Stomach (tissue), 9 donors: Measurements from ENCODE around the gene HOXC11. TPM values are rescaled to one million over a fixed set of nuclear protein-coding genes. Genes with fewer than 3 reads are reported as not detected.

Source experiments
- DNase-seq, 2 donors: peaks; one replicate each; pipeline versions ENCODE4 v3.0.0 to v3.0.0-alpha.2; 2013 to 2019
- H3K27ac ChIP-seq, 5 donors: fragments of 200-600 bp in 4 of 5; sonication (generic) in 4 of 5; one replicate each; pipeline ENCODE4 v1.5.1; 2013 to 2019; ENCODE audit warnings: mild to moderate bottlenecking in 1 of 5, moderate library complexity in 1 of 5
- H3K27me3 ChIP-seq, 3 donors: fragments of 200-600 bp; sonication (generic); one replicate each; pipeline ENCODE4 v1.5.1; 2017 to 2019; ENCODE audit warnings: mixed run types in 1 of 3
- H3K36me3 ChIP-seq, 4 donors: fragments of 200-600 bp; sonication (generic); 1 replicate in 3 of 4; 2 replicates in 1 of 4; pipeline ENCODE4 v1.5.1; 2016 to 2019
- H3K4me1 ChIP-seq, 4 donors: fragments of 200-600 bp; sonication (generic); one replicate each; pipeline ENCODE4 v1.5.1; 2016 to 2019
- H3K4me3 ChIP-seq, 4 donors: fragments of 200-600 bp; sonication (generic) in 3 of 4; one replicate each; pipeline ENCODE4 v1.5.1; 2016 to 2019; ENCODE audit warnings: mild to moderate bottlenecking in 1 of 4
- H3K9me3 ChIP-seq, 4 donors: fragments of 200-600 bp; sonication (generic); one replicate each; pipeline ENCODE4 v1.5.1; 2016 to 2019
- EP300 ChIP-seq: sonication (generic); formaldehyde crosslinking; IDR thresholded peaks from one replicate; pipeline ENCODE4 v1.6.1; 2017; ENCODE audit warnings: antibody characterized with exemption
- POLR2A ChIP-seq, 4 donors: fragments of 450-650 bp; IDR thresholded peaks; one replicate each; pipeline ENCODE4 v1.6.1; 2016; ENCODE audit warnings: antibody characterized with exemption in 4 of 4, control low read depth in 2 of 4, mild to moderate bottlenecking in 1 of 4, moderate library complexity in 1 of 4
- POLR2AphosphoS5 ChIP-seq, 3 donors: sonication (generic); formaldehyde crosslinking; IDR thresholded peaks; one replicate each; pipeline ENCODE4 v1.6.1; 2016; ENCODE audit warnings: antibody characterized with exemption in 3 of 3
- WGBS, 5 donors: extraction: QIAGEN DNeasy Blood & Tissue Kit in 3 of 5; methylation state at CpG; one replicate each; pipeline versions ENCODE4 v1.1.5 to v1.1.7; 2013 to 2018; 5-methylcytosine and 5-hydroxymethylcytosine counted together
- intact Hi-C: fragments of 100-400 bp; cut with DNase I; formaldehyde crosslinking; loops from one replicate; pipeline ENCODE4 v1.15.1; 2023; ENCODE audit warnings: low total_unique reads
- polyA plus RNA-seq, 3 donors: library from polyadenylated mRNA; stranded (reverse); fragments of 200-250 nt; gene quantifications; one replicate each; pipeline ENCODE4 v1.2.3, GENCODE V29; 2013
- total RNA-seq, 5 donors: library from RNA; depleted of rRNA; stranded (reverse); fragments of >200 nt; gene quantifications; one replicate each; pipeline versions ENCODE4 v1.1.0 to v1.2.3, GENCODE V29; 2014 to 2016
- TF ChIP-seq, protein P1 (sequence below), 7 experiments: fragments of 450-650 bp in 4 of 7; fragments of 200-600 bp in 3 of 7; sonication (generic) in 3 of 7; IDR thresholded peaks; one replicate each; pipeline ENCODE4 v1.5.1; 2016 to 2019; ENCODE audit warnings: antibody characterized with exemption in 7 of 7, control low read depth in 2 of 7, mild to moderate bottlenecking in 1 of 7
- donor health status: healthy with polysubstance abuse.
- donor health status: Bipolar disorder and iron deficiency.
- donor health status: healthy.

The HOXC11 gene
- total and polyA plus RNA-seq, 8 donors, result not detected

DNA sequence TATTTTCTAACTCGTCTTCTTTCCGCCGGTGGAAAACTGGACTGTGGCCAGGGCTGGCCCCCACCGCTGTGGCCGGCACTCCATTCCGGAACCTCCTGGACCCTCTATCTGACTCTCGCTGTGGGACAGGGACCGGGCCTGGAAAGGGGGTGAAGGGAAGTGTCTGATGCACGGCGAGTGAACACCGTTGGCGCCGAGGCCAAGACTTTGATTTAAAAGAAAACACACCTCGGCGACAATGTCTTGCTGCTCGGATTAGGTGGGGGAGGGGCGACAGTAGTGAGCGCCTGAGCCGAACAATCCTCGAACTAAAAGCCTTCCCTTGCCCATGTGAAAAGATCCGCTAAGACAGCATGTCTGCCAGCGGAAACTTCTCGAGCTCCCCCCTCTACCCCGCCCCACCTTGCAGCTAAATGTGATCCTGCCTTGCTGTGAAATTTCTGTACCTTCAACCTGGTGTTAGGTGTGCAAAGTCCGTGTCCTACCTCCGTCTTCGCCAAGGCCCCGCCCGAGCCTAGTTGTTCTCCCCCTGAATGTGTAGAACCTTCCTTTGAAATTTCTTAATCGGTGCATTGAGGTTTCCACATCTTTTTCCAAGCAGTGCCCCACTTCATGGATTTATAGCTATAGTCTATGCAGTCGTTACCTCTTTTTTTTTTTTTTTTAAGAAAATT, 2.7 kb downstream of the HOXC11 start:
- intact Hi-C loops, result no loop called here
- H3K27me3 ChIP-seq, result peaks cover 32 to 100% (median 100%) of the 10 kb centered on the region in 3 donors
- H3K27ac ChIP-seq, result no peak overlapping the region
- 7 to 12% (median 12%) methylated on average over 31 of the region's 31 CpGs for WGBS, 5 donors
- TF ChIP-seq POLR2A (IDR thresholded peaks at IDR 0.05) (no peak), POLR2AphosphoS5 (IDR thresholded peaks at IDR 0.05) (no peak), EP300 (no peak)
- TF ChIP-seq, protein P1, sequence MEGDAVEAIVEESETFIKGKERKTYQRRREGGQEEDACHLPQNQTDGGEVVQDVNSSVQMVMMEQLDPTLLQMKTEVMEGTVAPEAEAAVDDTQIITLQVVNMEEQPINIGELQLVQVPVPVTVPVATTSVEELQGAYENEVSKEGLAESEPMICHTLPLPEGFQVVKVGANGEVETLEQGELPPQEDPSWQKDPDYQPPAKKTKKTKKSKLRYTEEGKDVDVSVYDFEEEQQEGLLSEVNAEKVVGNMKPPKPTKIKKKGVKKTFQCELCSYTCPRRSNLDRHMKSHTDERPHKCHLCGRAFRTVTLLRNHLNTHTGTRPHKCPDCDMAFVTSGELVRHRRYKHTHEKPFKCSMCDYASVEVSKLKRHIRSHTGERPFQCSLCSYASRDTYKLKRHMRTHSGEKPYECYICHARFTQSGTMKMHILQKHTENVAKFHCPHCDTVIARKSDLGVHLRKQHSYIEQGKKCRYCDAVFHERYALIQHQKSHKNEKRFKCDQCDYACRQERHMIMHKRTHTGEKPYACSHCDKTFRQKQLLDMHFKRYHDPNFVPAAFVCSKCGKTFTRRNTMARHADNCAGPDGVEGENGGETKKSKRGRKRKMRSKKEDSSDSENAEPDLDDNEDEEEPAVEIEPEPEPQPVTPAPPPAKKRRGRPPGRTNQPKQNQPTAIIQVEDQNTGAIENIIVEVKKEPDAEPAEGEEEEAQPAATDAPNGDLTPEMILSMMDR (IDR thresholded peaks at IDR 0.05), result no peak
- no peaks in the 10 kb centered on the region for H3K36me3 ChIP-seq
- peaks cover 23 to 40% (median 30%) of the 10 kb centered on the region in 4 donors for H3K4me1 ChIP-seq
- H3K9me3 ChIP-seq, result peaks cover 0 to 15% (median 0%) of the 10 kb centered on the region in 4 donors
- H3K4me3 ChIP-seq, result peak overlapping the region in 1 of 4 donors; percentile 43
- DNase-seq, result no peak

DNA sequence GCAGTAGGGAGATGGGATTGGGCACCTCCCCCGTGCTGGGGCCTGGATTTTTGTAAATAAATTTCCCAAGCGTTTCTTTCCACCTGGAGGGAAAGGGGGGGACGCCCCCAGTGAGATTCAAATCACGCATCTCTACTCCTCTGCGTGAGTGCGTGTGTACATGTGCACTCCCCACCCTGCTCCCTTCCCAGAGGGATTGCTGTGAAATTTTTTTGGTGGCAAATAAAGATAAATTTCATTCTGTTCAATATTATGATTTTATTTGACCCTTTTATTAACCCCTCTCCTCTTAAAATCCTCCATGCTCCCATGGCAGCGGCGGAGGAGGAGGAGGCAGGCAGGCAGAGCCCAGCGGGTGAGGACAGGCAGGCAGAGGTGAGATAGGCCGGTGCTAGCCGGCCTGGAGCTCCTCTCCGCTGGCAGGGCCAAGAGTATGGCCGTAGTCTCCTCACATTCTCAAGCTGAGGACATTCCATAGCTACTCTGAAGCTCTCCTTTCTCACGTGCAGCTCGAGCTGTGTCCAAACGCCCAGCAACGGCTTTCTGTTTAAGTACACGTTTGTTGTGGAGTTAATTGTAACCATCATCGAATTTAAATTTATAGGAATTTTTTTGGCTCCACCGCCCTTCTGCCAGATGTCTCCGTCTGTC, 3.4 kb downstream of the HOXC11 start:
- TF ChIP-seq EP300 (no peak), POLR2A (IDR thresholded peaks at IDR 0.05) (no peak), POLR2AphosphoS5 (IDR thresholded peaks at IDR 0.05) (no peak)
- TF ChIP-seq, protein P1 (IDR thresholded peaks at IDR 0.05), result no peak
- no peaks in the 10 kb centered on the region for H3K36me3 ChIP-seq
- no peak for DNase-seq
- H3K9me3 ChIP-seq, result peaks cover 0 to 15% (median 0%) of the 10 kb centered on the region in 4 donors
- H3K4me1 ChIP-seq, result peaks cover 23 to 40% (median 30%) of the 10 kb centered on the region in 4 donors
- no peak overlapping the region for H3K27ac ChIP-seq
- intact Hi-C loops, result no loop called here
- H3K4me3 ChIP-seq, result no peak overlapping the region
- H3K27me3 ChIP-seq, result peaks cover 30 to 100% (median 100%) of the 10 kb centered on the region in 3 donors
- WGBS, 5 donors, result 16 to 23% (median 17%) methylated on average over 21 of the region's 21 CpGs

DNA sequence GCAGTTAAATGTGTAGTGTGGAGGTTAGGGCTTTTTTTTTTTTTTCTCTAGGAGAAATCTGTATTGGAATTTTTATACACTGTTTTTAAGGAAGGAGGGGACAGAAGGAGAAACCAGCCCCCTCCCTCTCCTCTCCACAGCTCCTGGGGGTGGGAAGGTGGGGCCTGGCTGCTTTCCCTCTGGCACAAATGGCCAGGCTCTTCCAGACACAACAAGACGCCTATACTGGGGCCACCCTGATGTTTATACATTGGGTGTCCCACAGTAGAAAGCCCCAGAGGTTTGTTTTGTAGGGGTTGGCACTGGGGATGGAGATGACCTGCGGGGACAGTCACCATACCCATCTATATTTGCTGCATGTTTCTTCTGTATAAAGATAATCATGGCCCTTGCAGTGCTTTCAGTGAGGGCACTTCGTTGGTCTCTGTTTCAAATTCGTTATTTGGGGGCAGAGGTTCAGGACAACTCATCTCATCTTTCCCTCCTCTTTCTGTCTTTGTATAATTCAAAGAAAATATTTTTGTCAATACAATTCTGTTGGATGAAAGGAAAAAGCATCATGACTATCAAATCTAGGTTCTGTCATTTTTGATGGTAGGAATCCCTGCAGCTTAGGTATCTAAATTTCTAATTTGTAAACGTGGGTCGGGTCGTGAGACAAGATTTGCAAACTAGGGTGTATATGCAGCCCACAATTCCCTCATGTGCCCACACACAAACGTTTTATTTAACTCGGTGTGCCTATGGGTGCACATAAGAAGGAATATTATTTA, 4.1 kb downstream of the HOXC11 start:
- DNase-seq, result no peak
- H3K27ac ChIP-seq, result no peak overlapping the region
- intact Hi-C loops, result no loop called here
- H3K27me3 ChIP-seq, result peaks cover 36 to 100% (median 99%) of the 10 kb centered on the region in 3 donors
- no peaks in the 10 kb centered on the region for H3K36me3 ChIP-seq
- WGBS, 5 donors, result 10 to 19% (median 12%) methylated on average over 9 of the region's 9 CpGs
- peaks cover 23 to 40% (median 30%) of the 10 kb centered on the region in 4 donors for H3K4me1 ChIP-seq
- no peak overlapping the region for H3K4me3 ChIP-seq
- H3K9me3 ChIP-seq, result peaks cover 0 to 18% (median under 1%) of the 10 kb centered on the region in 4 donors
- TF ChIP-seq EP300 (no peak), POLR2A (IDR thresholded peaks at IDR 0.05) (no peak)
- TF ChIP-seq, protein P1 (IDR thresholded peaks at IDR 0.05), result no peak
